HG03139 (cell line): ENCODE results near the gene DROSHA.

Experiments
- ATAC-seq: cut with Tn5 transposase; IDR thresholded peaks from one replicate; pipeline ENCODE4 v1.9.1; 2021; ENCODE audit not compliant: unreplicated experiment

The DROSHA gene

GRCh38 chr5:31530541-31531265, 1.2 kb downstream of the DROSHA start:
- ATAC-seq, result no peak

GRCh38 chr5:31523041-31523440, 8.9 kb downstream of the DROSHA start:
- ATAC-seq, result no peak

- no peak for ATAC-seq
These were observed 15.1 kb downstream of the DROSHA start for GRCh38 chr5:31516802-31517201.

GRCh38 chr5:31511305-31511704, 20.6 kb downstream of the DROSHA start:
- ATAC-seq, result no peak

- ATAC-seq, result no peak
These were observed 27.4 kb downstream of the DROSHA start for GRCh38 chr5:31504529-31504928.

- no peak for ATAC-seq
These were observed 29.4 kb downstream of the DROSHA start for GRCh38 chr5:31502506-31502905.

GRCh38 chr5:31500256-31500655, 31.6 kb downstream of the DROSHA start:
- no peak for ATAC-seq

- ATAC-seq, result no peak
These were observed 35.0 kb downstream of the DROSHA start for GRCh38 chr5:31496891-31497290.

- no peak for ATAC-seq
These were observed 35.6 kb downstream of the DROSHA start for GRCh38 chr5:31496301-31496700.

GRCh38 chr5:31495336-31495735, 36.6 kb downstream of the DROSHA start:
- no peak for ATAC-seq

- ATAC-seq, result no peak
These were observed 39.0 kb downstream of the DROSHA start for GRCh38 chr5:31492869-31493268.

GRCh38 chr5:31487506-31487905, 44.4 kb downstream of the DROSHA start:
- no peak for ATAC-seq

- no peak for ATAC-seq
These were observed 45.5 kb downstream of the DROSHA start for GRCh38 chr5:31486441-31486840.

- no peak for ATAC-seq
These were observed 46.3 kb downstream of the DROSHA start for GRCh38 chr5:31485376-31486207.

GRCh38 chr5:31481531-31482165, 50.2 kb downstream of the DROSHA start:
- no peak for ATAC-seq

- ATAC-seq, result no peak
These were observed 52.2 kb downstream of the DROSHA start for GRCh38 chr5:31479706-31480105.

- no peak for ATAC-seq
These were observed 53.0 kb downstream of the DROSHA start for GRCh38 chr5:31478901-31479300.

- no peak for ATAC-seq
These were observed 53.9 kb downstream of the DROSHA start for GRCh38 chr5:31477971-31478370.

- no peak for ATAC-seq
These were observed 54.4 kb downstream of the DROSHA start for GRCh38 chr5:31477516-31477915.

GRCh38 chr5:31476738-31477141, 55.2 kb downstream of the DROSHA start:
- no peak for ATAC-seq

- ATAC-seq, result no peak
These were observed 60.0 kb downstream of the DROSHA start for GRCh38 chr5:31471916-31472315.

GRCh38 chr5:31471040-31471439, 60.9 kb downstream of the DROSHA start:
- ATAC-seq, result no peak
